OCI-LY7 (cell line): Measurements from ENCODE around the gene IGSF21.

Experiments
- CTCF ChIP-seq: fragments of 200-600 bp; sonication (generic); conservative IDR thresholded peaks from 2 replicates; pipeline ENCODE4 v1.5.1; 2014; ENCODE audit warnings: mild to moderate bottlenecking, antibody characterized with exemption, low read length, moderate library complexity, mixed read lengths
- EZH2phosphoT487 ChIP-seq: fragments of 200-600 bp; sonication (generic); IDR thresholded peaks from 2 replicates; pipeline ENCODE4 v1.6.1; 2018; ENCODE audit warnings: low read depth, borderline replicate concordance, mild to moderate bottlenecking, mixed run types, antibody characterized with exemption, low read length, moderate library complexity, mixed read lengths

GRCh38 chr1:18336801-18337200 lies 229.2 kb downstream of the IGSF21 start:
- TF ChIP-seq CTCF (no peak), EZH2phosphoT487 (no peak)
